Measurements from ENCODE around the gene FGFR2. TPM values are rescaled to one million over a fixed set of nuclear protein-coding genes. Genes with fewer than 3 reads are reported as not detected.
"Not testable (repeated sequence)": the region's sequence is repeated elsewhere in the genome, so short reads cannot be mapped to it uniquely, and the experiment has no call there.

Gene FGFR2
- total RNA-seq, 4 donors from 2014 or later = 41.6 to 79.3 (median 60.5) TPM

DNA sequence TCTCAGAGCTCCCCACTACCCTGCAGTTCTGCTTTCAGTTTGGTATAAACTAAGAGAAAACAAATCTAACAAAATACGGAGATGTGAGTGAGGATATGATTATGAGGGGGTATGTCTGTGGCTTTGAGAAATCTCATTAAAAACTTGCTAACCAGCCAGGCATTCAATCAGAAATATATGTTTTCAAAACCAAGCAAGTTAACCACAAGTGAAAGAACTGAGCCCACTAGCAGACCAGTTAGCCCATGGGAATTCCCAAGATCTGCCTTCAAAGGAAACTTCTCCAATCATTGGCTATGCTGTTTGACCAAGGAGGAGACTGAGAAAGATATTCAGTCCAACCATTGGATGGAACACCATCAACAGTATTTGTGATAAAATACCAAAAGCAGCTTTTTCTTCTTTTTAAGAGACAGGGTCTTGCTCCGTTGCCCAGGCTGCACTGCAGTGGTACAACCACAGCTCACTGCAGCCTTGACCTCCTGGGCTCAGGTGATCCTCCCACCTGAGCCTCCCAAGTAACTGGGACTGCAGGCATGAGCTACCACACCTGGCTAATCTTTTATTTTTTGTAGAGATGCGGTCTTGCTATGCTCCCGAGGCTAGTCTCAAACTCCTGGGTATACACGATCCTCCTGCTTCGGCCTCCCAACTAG is 41.2 kb downstream of the FGFR2 start:
- H3K4me3 ChIP-seq = no peak overlapping the region
- 86 to 94% methylated on average over 5 to 6 of the region's 6 CpGs for WGBS, 2 donors (ENCODE audit: low coverage in 1 of 2)
- no peak for ATAC-seq
- no peaks in the 10 kb centered on the region for H3K36me3 ChIP-seq
- no peaks in the 10 kb centered on the region for H3K9me3 ChIP-seq
- TF ChIP-seq EP300 (IDR thresholded peaks at IDR 0.05) (no peak), POLR2A (IDR thresholded peaks at IDR 0.05) (no peak), POLR2AphosphoS5 (IDR thresholded peaks at IDR 0.05) (no peak)
- TF ChIP-seq, protein P1, sequence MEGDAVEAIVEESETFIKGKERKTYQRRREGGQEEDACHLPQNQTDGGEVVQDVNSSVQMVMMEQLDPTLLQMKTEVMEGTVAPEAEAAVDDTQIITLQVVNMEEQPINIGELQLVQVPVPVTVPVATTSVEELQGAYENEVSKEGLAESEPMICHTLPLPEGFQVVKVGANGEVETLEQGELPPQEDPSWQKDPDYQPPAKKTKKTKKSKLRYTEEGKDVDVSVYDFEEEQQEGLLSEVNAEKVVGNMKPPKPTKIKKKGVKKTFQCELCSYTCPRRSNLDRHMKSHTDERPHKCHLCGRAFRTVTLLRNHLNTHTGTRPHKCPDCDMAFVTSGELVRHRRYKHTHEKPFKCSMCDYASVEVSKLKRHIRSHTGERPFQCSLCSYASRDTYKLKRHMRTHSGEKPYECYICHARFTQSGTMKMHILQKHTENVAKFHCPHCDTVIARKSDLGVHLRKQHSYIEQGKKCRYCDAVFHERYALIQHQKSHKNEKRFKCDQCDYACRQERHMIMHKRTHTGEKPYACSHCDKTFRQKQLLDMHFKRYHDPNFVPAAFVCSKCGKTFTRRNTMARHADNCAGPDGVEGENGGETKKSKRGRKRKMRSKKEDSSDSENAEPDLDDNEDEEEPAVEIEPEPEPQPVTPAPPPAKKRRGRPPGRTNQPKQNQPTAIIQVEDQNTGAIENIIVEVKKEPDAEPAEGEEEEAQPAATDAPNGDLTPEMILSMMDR (IDR thresholded peaks at IDR 0.05) = no peak
- H3K4me1 ChIP-seq = peaks cover 0 to 51% (median 0%) of the 10 kb centered on the region in 3 donors
- H3K27ac ChIP-seq = no peak overlapping the region
- H3K27me3 ChIP-seq = no peaks in the 10 kb centered on the region

DNA sequence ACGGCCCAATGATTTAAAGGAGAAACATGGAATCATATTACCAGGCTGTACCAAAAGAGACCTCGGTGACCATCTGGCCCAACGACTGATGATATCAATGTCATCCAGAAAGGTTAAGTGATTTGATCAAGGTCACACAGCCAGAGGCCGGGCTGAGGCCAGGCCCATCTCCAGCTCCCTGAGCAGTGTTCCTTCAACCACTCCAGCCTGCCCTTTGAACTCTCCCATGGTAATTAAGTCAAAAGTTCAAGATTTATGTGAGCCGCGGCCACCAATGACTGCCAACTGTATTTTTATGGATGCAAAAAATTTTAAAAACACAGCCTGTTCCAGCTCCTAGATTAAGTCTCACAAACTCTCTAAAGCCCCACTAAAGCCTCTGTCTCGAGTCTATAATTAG is 41.8 kb downstream of the FGFR2 start:
- Histone ChIP-seq H3K4me1 (peaks cover 0 to 51% (median 0%) of the 10 kb centered on the region in 3 donors), H3K4me3 (no peak overlapping the region), H3K27ac (no peak overlapping the region), H3K9me3 (no peaks in the 10 kb centered on the region), H3K36me3 (no peaks in the 10 kb centered on the region), H3K27me3 (no peaks in the 10 kb centered on the region)
- WGBS, 2 donors (ENCODE audit: low coverage in 1 of 2) = 44 to 53% methylated on average over 7 of the region's 7 CpGs
- TF ChIP-seq POLR2AphosphoS5 (IDR thresholded peaks at IDR 0.05) (peak; percentile 41), POLR2A (IDR thresholded peaks at IDR 0.05) (no peak)
- no peak for ATAC-seq

DNA sequence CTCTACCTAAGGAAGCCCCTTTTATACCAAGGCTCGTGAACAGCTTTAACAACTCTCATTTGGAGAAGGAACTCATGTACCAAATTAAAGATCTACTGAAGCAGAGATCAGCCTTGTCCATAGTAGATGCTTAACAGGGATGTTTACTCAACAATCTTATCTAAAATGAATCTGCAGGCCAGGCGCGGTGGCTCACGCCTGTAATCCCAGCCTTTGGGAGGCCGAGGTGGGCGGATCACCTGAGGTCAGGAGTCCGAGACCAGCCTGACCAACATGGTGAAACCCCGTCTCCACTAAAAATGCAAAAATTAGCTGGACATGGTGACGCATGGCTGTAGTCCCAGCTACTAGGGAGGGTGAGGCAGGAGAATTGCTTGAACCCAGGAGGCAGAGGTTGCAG is 43.3 kb downstream of the FGFR2 start:
- H3K9me3 ChIP-seq, H3K27me3 ChIP-seq, H3K4me3 ChIP-seq, ATAC-seq, H3K27ac ChIP-seq: not testable (repeated sequence)
- Histone ChIP-seq H3K4me1 (peaks cover 0 to 49% (median 0%) of the 10 kb centered on the region in 3 donors), H3K36me3 (peaks cover 0 to 12% of the 10 kb centered on the region in 2 donors)
- 83 to 100% methylated on average over 1 to 2 of the region's 9 CpGs for WGBS, 2 donors (ENCODE audit: low coverage in 1 of 2)

DNA sequence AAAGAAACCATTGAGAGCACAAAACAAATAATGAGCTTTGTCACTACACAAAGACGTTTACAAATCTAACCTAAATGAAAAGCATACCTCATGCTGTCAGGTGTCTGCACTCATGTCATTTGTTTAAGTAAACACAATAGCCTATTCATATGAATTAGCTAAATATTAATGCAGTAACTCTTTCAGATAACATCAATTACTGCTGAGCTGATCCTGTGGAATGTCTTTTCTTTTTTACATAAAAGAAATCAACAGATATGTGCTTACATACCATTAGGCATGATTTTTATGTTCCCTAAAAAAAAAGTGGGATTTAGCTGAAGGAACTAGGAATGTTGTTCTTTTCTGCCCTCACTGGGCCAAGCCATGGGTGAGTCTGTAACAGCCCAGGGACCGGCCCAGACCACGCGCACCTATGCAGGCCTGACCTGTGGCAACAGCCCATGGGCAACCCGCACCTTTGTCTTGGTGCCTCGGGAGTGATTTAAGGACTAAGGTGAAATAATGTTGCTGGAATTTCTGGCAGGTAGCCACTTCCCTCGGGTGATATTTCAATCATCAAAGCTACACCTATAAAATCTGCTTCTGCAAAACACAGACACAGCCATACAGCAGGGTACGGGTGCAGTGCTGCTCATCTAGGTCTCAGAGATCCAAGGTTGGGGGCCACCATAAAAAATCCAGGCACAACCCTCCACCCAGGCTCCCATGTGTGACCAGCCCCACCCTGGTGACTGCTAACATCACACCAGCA is 44.6 kb downstream of the FGFR2 start:
- TF ChIP-seq EP300 (IDR thresholded peaks at IDR 0.05) (no peak), POLR2A (IDR thresholded peaks at IDR 0.05) (no peak)
- TF ChIP-seq, protein P1 (IDR thresholded peaks at IDR 0.05) = no peak
- peak overlapping the region in 1 of 4 donors; percentile 12 for H3K27ac ChIP-seq
- no peak for ATAC-seq
- H3K4me3 ChIP-seq = no peak overlapping the region
- 48 to 72% methylated on average over 4 to 6 of the region's 8 CpGs for WGBS, 2 donors (ENCODE audit: low coverage in 1 of 2)
- peaks cover 0 to 37% (median 0%) of the 10 kb centered on the region in 3 donors for H3K4me1 ChIP-seq
- H3K36me3 ChIP-seq = peaks cover 0 to 24% of the 10 kb centered on the region in 2 donors
- H3K9me3 ChIP-seq = no peaks in the 10 kb centered on the region
- H3K27me3 ChIP-seq = no peaks in the 10 kb centered on the region

DNA sequence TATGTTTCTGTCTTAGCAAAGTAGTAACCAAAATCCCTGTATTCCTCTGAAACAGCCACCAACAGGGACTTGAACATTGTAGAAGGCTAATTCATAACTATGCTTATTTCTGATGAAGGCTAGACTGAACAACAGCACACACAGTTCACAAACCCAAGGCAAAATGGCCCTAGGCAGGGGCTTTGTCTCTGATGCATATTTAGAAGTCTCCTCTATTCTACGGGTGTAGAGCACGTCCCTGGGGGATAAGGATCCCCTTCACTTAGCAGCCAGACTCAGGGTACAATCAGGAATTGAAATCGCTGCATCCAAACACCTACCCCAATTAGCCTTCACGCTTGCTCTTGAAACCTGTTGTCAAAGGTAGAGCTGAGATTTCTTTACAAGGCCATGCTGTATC is 45.5 kb downstream of the FGFR2 start:
- Histone ChIP-seq H3K27ac (no peak overlapping the region), H3K4me3 (no peak overlapping the region), H3K36me3 (peaks cover 0 to 24% of the 10 kb centered on the region in 2 donors), H3K4me1 (peaks cover 0 to 35% (median 0%) of the 10 kb centered on the region in 3 donors), H3K9me3 (no peaks in the 10 kb centered on the region), H3K27me3 (no peaks in the 10 kb centered on the region)
- 96% methylated on average over 4 of the region's 4 CpGs; no CpG with 5 or more reads in 1 of the 2 donors for WGBS, 2 donors (ENCODE audit: low coverage in 1 of 2)
- ATAC-seq = no peak
- TF ChIP-seq POLR2A (IDR thresholded peaks at IDR 0.05) (no peak), EP300 (IDR thresholded peaks at IDR 0.05) (no peak), POLR2AphosphoS5 (IDR thresholded peaks at IDR 0.05) (no peak)
- TF ChIP-seq, protein P1 (IDR thresholded peaks at IDR 0.05) = no peak
